HG03025 (cell line): ENCODE measurements around the gene CLEC4G.
"Not testable (repeated sequence)": the region's sequence is repeated elsewhere in the genome, so short reads cannot be mapped to it uniquely, and the experiment has no call there.

Experiments
- ATAC-seq: cut with Tn5 transposase; IDR thresholded peaks from one replicate; pipeline ENCODE4 v1.9.1; 2021; ENCODE audit warnings: mild to moderate bottlenecking, moderate library complexity; ENCODE audit not compliant: unreplicated experiment, low FRiP score

The CLEC4G gene

DNA sequence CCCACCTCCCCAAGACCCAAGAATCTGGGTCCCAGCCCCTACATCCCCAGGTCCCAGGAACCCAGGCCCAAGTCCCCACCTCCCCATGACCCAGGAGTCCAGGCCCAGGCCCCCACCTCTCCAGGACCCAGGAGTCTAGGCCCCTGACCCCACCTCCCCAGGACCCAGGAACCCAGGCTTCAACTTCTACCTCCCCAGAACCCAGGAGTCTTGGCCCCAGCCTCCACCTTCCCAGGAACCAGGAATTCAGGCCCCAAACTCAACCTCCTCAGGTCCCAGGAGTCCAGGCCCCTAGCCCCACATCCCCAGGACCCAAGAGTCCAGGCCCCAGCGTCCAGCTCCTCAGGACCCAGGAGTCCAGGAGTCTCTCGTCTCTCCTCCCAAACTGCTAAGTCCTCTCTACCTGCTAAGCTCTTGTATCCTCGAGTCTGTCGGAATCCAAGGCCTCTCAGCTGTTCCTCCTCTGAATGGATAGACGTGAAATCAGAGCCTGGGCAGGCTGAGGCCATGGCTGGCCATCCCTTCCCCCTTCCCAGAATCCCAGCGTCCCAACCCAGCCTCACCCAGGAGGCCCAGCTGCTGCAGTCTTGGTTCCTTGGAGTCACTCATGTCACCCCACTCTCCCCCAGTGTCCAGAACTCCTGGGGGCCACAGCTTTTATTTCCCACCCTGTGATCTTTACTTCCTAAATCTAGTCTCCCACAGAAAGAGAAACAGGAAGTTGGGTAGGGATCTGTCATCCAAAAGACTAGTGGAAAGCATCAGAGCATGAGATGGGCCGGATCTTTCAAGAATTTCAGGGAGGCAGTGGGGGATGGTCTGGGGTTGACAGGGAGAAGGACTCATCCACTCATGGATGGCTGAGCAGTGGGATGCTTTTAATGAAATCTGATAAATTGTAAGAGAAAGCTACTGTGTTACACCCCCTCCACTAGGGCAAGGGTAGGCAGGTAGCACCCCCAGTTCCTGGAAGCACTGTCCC, 15.3 kb upstream of the CLEC4G start, which contains the start of gene CD209:
Gene CD209, minus strand, starts transcription at position 632 of the 982 bp plus-strand sequence. Its CDS starts 23 bp downstream, at position 609.
- no peak for ATAC-seq

DNA sequence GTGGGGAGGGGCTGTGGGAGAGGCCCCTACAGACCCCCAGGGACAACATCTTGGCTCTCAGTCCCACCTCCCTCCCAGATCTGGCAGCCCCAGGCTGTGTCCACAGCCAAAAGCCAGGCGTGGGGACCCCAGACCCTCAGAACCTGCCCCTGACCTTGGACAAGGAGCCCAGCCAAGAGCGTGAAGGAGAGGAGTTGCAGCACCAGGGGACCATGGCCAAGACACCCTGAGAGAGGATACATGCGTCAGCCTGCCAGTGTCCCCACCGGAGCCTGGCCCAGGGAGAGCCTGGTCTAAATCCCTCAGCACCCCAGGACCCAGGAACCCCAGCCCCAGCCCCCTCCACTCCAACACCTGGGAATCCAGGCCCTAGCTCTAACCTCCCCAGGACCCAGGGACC, 14.4 kb upstream of the CLEC4G start:
- ATAC-seq, result not testable (repeated sequence)

DNA sequence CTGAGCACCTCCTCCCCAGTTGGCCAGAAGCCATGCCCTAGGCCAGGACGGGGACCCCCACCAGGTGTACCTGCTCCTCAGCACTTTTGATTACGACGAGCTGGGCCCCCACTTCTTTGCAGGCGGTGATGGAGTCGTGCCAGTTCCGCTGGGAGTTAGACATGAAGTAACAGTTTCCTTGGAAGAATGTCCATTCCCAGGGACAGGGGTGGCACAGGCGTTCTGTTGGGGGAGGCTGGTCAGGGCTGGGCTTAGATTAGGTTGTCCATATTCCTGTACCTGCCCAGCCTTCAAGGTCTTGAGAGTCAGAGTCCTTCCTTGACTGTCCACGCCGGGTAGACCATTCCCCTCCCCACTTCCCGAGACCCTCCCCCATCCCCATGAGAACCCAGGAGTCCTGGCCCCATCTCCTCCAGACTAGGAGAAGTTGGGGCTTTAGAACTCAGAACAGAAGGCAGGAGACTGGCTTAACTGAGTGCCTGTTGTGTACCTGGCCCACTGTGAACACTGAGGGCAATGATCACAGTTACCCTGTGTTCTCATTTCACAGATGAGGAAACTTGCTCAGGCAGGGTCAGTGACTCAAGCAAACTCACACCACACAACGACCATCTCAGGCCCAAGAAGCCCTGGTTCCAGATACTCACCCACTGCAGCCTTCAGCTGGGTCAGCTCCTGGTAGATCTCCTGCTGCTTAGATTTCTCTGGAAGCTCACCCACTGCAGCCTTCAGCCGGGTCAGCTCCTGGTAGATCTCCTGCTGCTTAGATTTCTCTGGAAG, 13.2 kb upstream of the CLEC4G start:
- no peak for ATAC-seq

DNA sequence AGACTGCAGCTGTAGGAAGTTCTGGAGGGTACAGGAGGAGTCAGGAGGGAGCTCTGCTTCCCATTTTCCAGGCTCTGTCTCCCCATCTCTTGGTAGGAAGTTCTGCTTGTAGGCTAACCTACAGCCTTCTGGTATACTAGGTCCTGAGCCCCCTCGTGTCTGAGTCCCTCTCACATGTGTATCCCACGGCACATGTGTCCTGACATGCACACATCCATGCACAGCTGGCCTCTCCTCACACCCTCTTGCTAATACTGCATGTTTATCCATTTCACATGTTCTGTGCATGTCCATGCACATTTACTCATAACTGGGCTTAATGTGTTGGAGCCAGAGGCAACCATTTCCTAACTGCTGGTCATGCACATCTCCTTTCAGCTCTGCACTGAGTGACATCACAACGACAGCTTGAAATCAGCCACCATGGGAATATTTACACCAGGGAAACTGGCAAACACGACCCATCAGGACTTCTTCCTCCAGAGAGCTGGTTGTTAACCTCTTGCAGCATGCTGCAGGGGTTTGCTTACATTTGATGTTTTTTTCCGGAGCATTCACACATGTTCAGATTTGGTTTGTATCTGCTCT, 12.4 kb upstream of the CLEC4G start:
- no peak for ATAC-seq

DNA sequence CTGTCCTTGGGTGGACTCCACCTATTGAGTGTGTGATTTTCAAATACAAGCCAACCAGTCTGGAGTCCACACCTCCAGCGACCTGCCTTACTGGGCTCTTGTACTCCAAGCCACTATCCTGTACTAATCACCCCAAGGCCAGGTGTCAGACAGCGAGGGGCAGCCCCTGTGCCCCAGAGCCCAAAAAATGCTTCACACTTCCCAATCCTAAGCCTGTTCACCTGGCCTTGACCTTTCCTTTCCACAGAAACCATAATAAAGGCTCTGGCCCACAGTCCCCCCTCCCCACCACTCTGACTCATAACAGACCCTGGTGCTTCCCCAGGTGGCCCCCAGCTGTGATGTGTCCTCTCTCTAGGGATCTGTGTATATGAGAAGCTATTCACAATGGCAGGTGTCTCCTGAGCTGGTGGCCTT, 11.5 kb upstream of the CLEC4G start:
- no peak for ATAC-seq

DNA sequence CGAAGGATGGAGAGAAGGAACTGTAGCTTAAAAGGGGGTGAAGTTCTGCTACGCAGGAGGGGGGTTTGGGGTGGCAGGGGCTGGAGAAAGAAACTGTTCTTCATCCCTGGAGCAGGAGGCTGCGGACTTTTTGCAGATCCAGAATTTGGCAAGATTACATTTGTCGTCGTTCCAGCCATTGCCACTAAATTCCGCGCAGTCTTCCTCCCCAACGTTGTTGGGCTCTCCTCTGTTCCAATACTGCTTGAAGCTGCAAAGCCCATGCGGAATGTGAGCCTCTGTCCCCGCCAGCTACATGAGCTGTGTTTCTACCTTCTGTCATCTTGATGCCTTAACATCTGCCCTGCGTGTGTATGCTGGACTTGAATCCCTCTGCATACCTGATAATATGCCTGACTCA, 11.1 kb upstream of the CLEC4G start:
- no peak for ATAC-seq

DNA sequence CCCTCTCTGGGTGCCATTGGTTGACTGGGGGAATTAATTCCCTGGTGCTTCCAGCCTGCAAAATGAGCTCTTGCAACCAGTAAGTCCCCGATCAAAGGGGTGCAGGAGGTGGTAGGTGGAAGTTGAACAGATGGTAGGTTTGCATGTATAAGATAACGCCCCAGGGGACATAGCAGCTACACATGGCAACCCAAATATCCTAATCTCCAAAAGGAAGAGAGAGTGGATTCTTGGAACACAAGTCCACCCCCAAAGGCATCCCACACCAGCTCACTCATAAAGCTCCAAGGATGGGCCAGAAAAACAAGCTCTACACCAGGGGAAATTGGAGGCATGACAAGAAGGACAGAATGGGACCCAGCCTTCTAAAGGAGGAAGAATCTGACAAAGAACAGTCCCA, 10.7 kb upstream of the CLEC4G start:
- no peak for ATAC-seq

DNA sequence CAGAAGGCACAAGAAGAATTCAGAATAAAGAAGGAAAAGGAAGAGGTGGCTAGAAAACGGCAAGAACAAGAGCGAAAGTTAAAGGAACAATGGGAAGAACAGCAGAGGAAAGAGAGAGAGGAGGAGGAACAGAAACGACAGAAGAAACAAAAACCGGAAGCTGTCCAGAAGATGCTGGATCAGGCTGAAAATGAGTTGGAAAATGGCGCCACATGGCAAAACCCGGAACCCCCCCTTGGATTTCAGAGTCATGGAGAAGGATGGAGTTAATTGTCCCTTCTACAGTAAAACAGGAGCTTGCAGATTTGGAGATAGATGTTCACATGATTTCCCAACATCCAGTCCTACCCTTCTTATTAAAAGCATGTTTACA, 8.8 kb upstream of the CLEC4G start:
- ATAC-seq, result no peak

DNA sequence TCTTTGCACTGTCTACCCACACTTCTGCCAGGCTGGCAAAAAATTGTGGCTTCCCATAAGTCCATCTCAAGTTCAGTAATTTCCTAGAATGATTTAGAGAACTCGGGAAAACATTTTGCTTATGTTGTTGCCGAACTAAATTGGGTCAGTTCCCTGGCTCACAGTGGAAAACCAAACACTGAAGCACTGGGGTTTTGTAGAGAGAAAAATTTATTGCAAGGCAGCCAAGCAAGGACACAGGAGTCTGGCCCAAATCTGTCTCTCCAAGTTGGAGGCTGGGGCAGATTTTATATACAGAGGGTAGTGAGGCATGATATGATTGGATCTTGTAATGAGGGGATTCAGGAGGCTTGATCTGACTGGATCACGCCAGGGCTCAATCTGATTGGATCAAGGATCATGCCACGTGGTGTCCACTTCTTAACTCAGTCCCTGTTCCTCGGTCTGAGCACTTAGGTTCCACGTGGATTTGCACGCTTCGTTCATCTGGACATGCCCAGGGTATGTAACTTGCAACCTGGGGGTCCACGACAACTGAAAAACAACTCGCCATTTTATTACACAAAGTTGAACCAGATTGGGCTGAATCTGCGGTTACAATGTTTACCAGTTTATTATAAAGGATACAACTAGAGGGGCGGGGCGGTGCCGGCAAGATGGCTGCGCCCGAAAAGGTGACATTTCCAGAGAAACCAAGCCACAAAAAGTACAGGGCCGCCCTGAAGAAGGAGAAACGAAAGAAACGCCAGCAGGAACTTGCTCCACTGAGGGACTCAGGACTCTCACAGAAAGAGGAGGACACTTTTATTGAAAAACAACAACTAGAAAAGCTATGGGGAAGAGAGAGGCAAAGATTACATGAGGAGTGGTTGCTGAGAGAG, 8.1 kb upstream of the CLEC4G start:
- no peak for ATAC-seq

DNA sequence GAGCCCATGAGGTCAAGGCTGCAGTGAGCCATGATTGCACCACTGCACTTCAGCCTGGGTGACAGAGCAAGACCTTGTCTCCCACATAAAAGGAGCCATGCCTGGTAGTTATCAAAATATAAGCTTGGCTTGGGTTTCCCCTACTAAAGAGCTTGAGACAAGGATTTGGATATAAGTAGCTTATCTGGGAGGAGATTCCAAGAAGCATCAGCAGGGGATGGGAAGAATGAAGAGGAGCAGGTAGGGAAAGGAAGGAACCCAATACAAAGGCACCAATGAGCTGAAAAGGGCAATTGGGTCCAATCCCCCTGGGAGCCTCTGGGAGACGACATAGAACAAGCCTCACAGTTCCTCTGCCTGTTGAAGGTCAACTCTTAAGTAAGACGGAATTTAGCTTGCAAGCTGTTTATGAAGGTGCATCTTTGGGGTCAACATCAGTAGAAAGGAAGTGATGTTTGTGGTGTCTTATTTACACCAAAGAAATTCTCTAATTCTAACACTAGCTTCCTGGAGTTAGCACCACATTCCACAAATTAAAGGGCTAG, 7.4 kb upstream of the CLEC4G start:
- ATAC-seq, result no peak

DNA sequence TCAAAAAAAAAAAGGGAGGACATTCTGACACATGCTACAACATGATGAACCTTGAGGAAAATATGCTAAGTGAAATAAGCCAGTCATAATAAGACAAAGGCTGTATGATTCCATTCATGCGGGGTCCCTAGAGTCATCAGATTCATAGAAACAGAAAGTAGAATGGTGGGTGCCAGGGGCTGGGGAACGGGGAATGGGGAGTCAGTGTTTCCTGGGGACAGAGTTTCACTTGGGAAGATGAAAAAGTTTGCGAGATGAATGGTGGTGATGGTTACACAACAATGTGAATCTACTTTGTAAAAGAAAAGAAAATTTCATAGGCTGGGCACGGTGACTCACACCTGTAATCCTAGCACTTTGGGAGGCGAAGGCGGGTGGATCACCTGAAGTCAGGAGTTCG, 6.1 kb upstream of the CLEC4G start:
- ATAC-seq, result no peak

DNA sequence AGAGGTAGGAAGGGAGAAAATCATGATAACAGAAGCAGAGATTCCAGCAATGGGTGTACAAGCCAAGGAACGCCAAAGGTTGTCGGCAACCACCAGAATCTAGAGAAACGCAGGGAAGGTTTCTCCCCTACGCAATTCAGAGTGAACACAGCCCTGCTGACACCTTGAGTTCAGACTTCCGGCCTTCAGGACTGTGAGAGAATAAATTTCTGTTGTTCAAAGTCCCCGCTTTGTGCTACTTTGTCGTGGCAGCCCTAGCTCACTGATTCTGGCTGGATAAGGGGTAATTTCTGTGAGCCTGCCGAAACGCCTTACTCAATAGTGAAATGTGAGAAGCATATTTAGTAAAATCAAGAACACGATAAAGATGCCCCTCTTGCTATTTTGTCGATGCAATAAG, 5.3 kb upstream of the CLEC4G start:
- no peak for ATAC-seq

DNA sequence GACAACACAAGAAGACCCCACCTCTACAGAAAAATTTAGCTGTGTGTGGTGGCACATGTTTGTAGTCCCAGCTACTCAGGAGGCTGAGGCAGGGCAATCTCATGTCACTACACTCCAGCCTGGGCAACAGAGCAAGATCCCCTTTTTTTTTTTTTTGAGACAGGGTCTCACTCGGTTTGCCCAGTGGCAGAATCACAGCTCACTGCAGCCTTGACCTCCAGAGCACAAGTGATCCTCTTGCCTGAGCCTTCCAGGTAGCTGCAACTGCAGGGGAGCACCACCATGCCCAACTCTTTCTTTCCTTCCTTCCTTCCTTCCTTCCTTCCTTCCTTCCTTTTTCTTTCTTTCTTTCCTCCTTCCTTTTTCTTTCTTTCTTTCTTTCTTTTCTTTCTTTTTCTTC, 4.2 kb upstream of the CLEC4G start:
- ATAC-seq, result no peak

DNA sequence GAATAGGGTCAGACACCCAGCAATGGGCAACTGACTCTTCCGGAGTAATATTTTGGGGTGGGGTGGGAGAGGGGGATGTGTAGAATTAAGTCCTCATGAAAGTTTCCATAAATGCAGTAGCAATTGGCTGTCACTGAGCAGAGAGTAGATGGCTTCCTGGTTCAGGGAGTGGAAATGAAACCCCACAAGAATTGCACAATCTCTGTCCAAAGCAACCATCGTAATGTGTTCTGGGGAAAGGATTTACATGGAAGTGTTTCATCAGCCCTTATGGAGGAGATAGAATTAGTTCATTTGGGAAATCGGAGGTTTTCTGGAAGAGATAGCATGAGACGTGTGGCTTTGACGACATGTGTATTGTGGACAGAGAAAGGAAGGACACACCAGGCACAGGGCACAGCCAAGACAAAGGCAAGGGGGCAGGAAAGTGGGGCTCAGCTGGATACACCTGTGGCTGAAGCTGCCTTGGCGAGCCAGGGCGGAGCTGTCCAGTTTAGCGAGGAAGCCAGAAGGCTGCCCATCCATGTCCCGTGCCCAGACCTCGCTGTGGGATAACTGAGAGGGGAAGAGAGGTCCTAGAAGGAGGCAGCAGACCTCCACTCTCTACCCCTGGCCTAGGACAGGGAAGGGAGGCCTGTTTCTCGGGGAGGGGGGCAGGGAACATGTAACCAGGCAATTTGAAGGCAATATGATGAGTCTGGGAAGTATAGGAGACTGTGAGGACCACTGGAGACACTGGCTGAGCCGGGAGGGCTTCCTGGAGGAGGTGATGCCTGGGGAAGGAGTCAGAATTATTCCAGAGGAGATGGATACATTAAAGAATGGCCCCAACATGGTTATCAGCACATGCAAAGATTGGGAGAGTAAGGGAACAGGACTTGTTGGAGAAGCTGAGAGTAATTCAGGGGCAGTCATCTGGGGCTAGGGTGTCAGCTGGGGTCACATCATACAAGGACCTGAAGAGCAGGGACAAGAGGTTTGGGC, 2.6 kb upstream of the CLEC4G start:
- no peak for ATAC-seq

DNA sequence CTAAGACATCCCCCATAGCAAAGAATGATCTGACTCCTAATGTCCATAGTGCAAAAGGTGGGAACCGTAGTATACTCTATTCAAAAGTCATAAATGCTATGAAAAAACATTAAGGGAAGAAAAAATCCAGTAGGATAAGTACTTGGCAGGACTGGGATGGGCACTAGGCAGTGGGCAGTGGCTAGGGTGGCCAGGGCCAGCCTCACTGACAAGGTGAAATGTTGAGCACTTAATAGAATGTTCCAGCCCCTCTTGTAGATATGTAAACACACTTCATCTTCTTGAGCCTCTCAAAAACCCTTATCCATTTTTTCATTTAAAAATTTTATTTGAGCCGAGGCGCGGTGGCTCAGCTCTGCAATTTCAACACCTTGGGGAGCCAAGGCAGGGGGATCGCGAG, 1.5 kb upstream of the CLEC4G start:
- ATAC-seq, result no peak

DNA sequence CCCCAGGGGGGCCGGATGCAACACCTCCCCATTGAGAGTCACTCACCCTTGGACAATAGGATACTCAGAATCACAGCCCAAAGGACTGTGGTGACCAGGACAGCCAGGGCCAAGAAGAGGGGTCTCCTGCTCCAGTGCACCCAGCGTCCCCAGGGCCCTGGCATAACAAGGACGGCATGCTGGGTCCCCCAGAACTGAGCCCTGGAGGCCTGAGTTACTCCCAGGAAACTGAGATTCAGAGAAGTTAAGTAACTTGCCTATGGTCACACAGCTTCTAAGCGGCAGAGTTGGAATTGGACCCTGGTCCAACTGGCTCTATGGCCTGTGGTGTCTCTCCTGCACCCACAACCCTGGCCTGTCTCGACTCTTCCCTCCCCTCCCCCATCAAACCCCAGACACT, 295 bp downstream of the CLEC4G start:
- ATAC-seq, result no peak

DNA sequence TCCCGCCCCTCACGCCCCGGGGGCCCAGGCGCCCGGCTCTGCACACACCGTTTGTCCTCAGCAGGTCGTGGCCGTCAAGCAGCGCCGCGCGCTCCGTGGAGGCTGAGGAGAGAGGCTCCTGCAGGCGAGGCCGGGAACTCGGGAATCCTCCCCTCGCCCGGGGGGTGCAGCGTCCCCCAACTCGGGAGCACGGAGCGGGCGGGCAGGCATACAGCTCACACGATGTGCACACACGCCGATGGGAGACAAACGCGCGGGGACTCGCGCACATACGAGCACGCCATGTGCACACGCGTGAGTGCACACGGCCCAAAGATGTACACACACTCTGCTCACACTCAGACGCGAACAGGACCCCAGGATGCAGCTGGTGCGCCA, 703 bp downstream of the CLEC4G start:
- no peak for ATAC-seq

DNA sequence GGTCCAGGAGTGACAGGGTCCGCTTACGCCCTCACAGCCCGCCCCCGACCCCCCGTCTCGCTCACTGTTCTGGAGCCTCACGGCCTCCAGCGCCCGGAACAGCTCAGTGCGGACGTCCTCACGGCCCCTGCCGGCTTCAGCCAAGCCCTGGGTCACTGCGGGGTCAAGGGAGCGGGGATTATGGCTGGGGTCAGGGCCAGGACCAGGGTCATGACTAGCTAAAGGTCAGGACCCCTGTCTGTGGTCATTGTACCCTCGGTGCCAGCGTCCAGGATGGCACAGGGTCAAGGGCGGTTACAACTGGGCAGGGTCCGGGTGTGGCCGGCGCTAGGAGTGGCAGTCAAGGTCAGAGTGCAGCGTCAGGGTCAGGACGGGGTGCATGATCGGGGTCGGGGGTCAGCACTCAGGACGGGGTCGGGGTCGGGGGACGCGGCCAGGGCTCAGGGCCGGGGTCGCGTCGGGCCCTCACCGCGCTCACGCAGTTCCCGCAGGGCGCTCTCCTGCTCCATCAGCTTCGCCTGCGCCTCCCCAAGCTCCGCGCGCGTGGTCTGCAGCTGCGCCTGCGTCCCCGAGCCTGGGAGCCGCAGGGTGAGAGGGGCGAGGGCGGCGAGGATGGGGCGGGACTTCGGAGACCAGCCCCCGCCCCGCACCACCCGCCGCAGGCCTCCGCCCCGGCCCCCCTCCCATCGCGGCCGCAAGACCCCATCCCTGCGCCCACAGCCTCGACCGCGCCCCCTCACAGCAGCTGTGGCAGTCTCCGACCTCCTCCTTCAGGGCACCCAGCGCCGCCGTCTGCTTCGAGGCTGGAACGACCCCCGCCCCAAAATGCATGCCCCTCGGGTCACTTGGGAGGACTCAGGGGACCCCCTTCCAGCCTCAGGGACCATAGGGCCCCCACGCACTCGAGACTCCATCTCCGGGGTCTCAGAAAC, 1.4 kb downstream of the CLEC4G start:
- ATAC-seq, result no peak
